HEK293 (cell line): ENCODE results near the gene ABTB2.

Experiments
- MEIS1 ChIP-seq: sonication (generic); formaldehyde crosslinking; IDR thresholded peaks from 2 replicates; pipeline ENCODE4 v1.8.1; 2022; ENCODE audit warnings: missing genetic modification reagents, mild to moderate bottlenecking, borderline replicate concordance
- OSR2 ChIP-seq: fragments of 450-650 bp; formaldehyde crosslinking; IDR thresholded peaks from 2 replicates; pipeline ENCODE4 v1.5.1; 2016; ENCODE audit warnings: missing biosample characterization, missing genetic modification characterization
- OVOL3 ChIP-seq: fragments of 450-650 bp; formaldehyde crosslinking; IDR thresholded peaks from 2 replicates; pipeline ENCODE4 v1.5.1; 2016; ENCODE audit warnings: missing biosample characterization, missing genetic modification characterization
- SP7 ChIP-seq: fragments of 450-650 bp; formaldehyde crosslinking; IDR thresholded peaks from 2 replicates; pipeline ENCODE4 v1.5.1; 2016; ENCODE audit warnings: missing biosample characterization, missing genetic modification characterization
- ZBTB20 ChIP-seq: fragments of 450-650 bp; formaldehyde crosslinking; IDR thresholded peaks from 2 replicates; pipeline ENCODE4 v1.5.1; 2016; ENCODE audit warnings: missing biosample characterization, missing genetic modification characterization
- ZNF174 ChIP-seq: fragments of 450-650 bp; formaldehyde crosslinking; IDR thresholded peaks from 2 replicates; pipeline ENCODE4 v1.5.0; 2017; ENCODE audit warnings: missing biosample characterization, mild to moderate bottlenecking, missing genetic modification characterization
- ZNF202 ChIP-seq: fragments of 450-650 bp; formaldehyde crosslinking; IDR thresholded peaks from 2 replicates; pipeline ENCODE4 v1.5.1; 2016; ENCODE audit warnings: missing biosample characterization, missing genetic modification characterization, borderline replicate concordance
- ZNF214 ChIP-seq: fragments of 450-650 bp; formaldehyde crosslinking; IDR thresholded peaks from 2 replicates; pipeline ENCODE4 v1.5.1; 2017; ENCODE audit warnings: missing biosample characterization, mild to moderate bottlenecking, missing genetic modification characterization, borderline replicate concordance
- ZNF354C ChIP-seq: fragments of 450-650 bp; formaldehyde crosslinking; IDR thresholded peaks from 2 replicates; pipeline ENCODE4 v1.5.1; 2016; ENCODE audit warnings: missing biosample characterization, missing genetic modification characterization, low read depth, borderline replicate concordance
- ZNF416 ChIP-seq: fragments of 450-650 bp; formaldehyde crosslinking; IDR thresholded peaks from 2 replicates; pipeline ENCODE4 v1.5.1; 2016; ENCODE audit warnings: missing biosample characterization, missing genetic modification characterization
- ZNF426 ChIP-seq: fragments of 450-650 bp; formaldehyde crosslinking; IDR thresholded peaks from 2 replicates; pipeline ENCODE4 v1.5.1; 2017; ENCODE audit warnings: missing biosample characterization, missing genetic modification characterization, mild to moderate bottlenecking, inconsistent platforms, moderate library complexity
- ZNF596 ChIP-seq: fragments of 450-650 bp; IDR thresholded peaks from 2 replicates; pipeline ENCODE4 v1.5.0; 2018; ENCODE audit warnings: missing biosample characterization, mild to moderate bottlenecking, missing genetic modification characterization, moderate library complexity
- ZNF600 ChIP-seq: fragments of 450-650 bp; formaldehyde crosslinking; IDR thresholded peaks from 2 replicates; pipeline ENCODE4 v1.5.1; 2016; ENCODE audit warnings: missing biosample characterization, missing genetic modification characterization
- ZNF76 ChIP-seq: fragments of 450-650 bp; formaldehyde crosslinking; IDR thresholded peaks from 2 replicates; pipeline ENCODE4; 2016; ENCODE audit warnings: low read depth, missing biosample characterization, missing genetic modification characterization, borderline replicate concordance
- ZNF830 ChIP-seq: fragments of 450-650 bp; IDR thresholded peaks from 2 replicates; pipeline ENCODE4 v1.5.0; 2018; ENCODE audit warnings: missing biosample characterization, missing genetic modification characterization, low read depth, mild to moderate bottlenecking, moderate library complexity
- ZSCAN16 ChIP-seq: fragments of 450-650 bp; formaldehyde crosslinking; IDR thresholded peaks from 2 replicates; pipeline ENCODE4 v1.5.1; 2016; ENCODE audit warnings: missing biosample characterization, missing genetic modification characterization
- TF ChIP-seq, protein P1 (sequence below): fragments of 450-650 bp; formaldehyde crosslinking; IDR thresholded peaks from 2 replicates; pipeline ENCODE4 v1.5.1; 2016; ENCODE audit warnings: missing biosample characterization, missing genetic modification characterization
- TF ChIP-seq, protein P2 (sequence below): sonication (generic); formaldehyde crosslinking; IDR thresholded peaks from 2 replicates; pipeline ENCODE4 v1.8.1; 2022; ENCODE audit warnings: mild to moderate bottlenecking, moderate library complexity, missing genetic modification reagents
- TF ChIP-seq, protein P3 (sequence below): fragments of 450-650 bp; formaldehyde crosslinking; IDR thresholded peaks from 2 replicates; pipeline ENCODE4 v1.5.1; 2016; ENCODE audit warnings: missing biosample characterization, missing genetic modification characterization
- TF ChIP-seq, protein P4 (sequence below): fragments of 450-650 bp; formaldehyde crosslinking; IDR thresholded peaks from 2 replicates; pipeline ENCODE4 v1.5.1; 2016; ENCODE audit warnings: missing biosample characterization, missing genetic modification characterization
- TF ChIP-seq, protein P5 (sequence below): fragments of 450-650 bp; formaldehyde crosslinking; IDR thresholded peaks from 2 replicates; pipeline ENCODE4 v1.5.1; 2016; ENCODE audit warnings: missing biosample characterization, missing genetic modification characterization
- TF ChIP-seq, protein P6 (sequence below): fragments of 450-650 bp; formaldehyde crosslinking; optimal IDR thresholded peaks from 2 replicates; pipeline ENCODE3; 2016; ENCODE audit warnings: missing biosample characterization, mild to moderate bottlenecking, missing genetic modification characterization
- TF ChIP-seq, protein P7 (sequence below): fragments of 450-650 bp; formaldehyde crosslinking; IDR thresholded peaks from 2 replicates; pipeline ENCODE4; 2016; ENCODE audit warnings: missing biosample characterization, missing genetic modification characterization
- TF ChIP-seq, protein P8 (sequence below): fragments of 450-650 bp; IDR thresholded peaks from 2 replicates; pipeline ENCODE4 v1.5.1; 2018; ENCODE audit warnings: missing biosample characterization, missing genetic modification characterization

ABTB2 gene

DNA sequence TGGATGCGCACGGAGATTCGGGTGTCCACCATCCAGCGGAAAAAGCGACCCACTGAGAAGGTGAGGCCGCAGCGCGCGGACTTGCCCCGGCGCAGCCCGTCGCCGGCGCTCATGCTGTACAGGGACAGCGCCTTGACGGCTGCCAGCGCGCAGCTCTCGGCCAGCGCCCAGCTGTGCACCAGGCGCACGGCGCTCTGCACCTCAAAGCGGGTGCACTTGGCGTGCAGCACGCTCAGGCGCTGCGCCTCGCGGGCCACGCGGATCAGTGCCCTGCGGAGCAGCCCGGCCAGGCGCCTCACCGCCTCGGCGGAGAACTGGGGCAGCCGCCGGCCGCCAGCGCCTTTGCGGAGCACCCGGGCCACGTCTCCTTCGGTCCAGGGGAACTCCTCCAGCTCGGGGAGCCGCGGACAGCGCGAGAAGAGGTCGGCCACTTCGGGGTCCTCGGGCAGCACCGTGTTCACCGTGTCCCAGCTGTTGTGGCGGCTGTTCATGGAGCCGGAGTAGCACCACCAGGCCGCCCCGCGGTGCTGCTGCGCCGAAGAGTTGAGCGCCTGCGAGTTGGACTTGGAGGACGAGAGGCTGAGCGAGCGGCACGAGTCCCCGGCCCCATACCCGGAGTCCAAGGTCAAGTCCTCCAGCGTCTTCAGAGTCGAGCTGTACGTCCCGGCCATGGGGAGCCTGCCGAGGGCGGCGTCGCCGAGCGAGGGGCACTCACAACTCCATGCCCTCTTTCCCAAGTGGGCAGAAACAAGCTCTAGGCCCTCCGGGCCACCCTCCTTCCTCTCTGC lies 703 bp downstream of the ABTB2 start (continued):
- TF ChIP-seq, protein P1, sequence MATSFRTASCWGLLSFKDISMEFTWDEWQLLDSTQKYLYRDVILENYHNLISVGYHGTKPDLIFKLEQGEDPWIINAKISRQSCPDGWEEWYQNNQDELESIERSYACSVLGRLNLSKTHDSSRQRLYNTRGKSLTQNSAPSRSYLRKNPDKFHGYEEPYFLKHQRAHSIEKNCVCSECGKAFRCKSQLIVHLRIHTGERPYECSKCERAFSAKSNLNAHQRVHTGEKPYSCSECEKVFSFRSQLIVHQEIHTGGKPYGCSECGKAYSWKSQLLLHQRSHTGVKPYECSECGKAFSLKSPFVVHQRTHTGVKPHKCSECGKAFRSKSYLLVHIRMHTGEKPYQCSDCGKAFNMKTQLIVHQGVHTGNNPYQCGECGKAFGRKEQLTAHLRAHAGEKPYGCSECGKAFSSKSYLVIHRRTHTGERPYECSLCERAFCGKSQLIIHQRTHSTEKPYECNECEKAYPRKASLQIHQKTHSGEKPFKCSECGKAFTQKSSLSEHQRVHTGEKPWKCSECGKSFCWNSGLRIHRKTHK (tag by site-specific recombination): no peak
- TF ChIP-seq ZNF416 (tag by site-specific recombination): no peak
- TF ChIP-seq, protein P2, sequence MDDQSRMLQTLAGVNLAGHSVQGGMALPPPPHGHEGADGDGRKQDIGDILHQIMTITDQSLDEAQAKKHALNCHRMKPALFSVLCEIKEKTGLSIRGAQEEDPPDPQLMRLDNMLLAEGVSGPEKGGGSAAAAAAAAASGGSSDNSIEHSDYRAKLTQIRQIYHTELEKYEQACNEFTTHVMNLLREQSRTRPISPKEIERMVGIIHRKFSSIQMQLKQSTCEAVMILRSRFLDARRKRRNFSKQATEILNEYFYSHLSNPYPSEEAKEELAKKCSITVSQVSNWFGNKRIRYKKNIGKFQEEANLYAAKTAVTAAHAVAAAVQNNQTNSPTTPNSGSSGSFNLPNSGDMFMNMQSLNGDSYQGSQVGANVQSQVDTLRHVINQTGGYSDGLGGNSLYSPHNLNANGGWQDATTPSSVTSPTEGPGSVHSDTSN (CRISPR knock-in tag): peak; percentile 57; the same call in 1 of the 2 replicates
- no peak for TF ChIP-seq ZNF202 (tag by site-specific recombination)
- TF ChIP-seq, protein P3, sequence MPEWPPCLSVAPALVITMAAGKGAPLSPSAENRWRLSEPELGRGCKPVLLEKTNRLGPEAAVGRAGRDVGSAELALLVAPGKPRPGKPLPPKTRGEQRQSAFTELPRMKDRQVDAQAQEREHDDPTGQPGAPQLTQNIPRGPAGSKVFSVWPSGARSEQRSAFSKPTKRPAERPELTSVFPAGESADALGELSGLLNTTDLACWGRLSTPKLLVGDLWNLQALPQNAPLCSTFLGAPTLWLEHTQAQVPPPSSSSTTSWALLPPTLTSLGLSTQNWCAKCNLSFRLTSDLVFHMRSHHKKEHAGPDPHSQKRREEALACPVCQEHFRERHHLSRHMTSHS (tag by site-specific recombination): no peak
- TF ChIP-seq, protein P4, sequence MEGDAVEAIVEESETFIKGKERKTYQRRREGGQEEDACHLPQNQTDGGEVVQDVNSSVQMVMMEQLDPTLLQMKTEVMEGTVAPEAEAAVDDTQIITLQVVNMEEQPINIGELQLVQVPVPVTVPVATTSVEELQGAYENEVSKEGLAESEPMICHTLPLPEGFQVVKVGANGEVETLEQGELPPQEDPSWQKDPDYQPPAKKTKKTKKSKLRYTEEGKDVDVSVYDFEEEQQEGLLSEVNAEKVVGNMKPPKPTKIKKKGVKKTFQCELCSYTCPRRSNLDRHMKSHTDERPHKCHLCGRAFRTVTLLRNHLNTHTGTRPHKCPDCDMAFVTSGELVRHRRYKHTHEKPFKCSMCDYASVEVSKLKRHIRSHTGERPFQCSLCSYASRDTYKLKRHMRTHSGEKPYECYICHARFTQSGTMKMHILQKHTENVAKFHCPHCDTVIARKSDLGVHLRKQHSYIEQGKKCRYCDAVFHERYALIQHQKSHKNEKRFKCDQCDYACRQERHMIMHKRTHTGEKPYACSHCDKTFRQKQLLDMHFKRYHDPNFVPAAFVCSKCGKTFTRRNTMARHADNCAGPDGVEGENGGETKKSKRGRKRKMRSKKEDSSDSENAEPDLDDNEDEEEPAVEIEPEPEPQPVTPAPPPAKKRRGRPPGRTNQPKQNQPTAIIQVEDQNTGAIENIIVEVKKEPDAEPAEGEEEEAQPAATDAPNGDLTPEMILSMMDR (tag by site-specific recombination): no peak; the same call in 1 of the 2 replicates
- TF ChIP-seq, protein P5, sequence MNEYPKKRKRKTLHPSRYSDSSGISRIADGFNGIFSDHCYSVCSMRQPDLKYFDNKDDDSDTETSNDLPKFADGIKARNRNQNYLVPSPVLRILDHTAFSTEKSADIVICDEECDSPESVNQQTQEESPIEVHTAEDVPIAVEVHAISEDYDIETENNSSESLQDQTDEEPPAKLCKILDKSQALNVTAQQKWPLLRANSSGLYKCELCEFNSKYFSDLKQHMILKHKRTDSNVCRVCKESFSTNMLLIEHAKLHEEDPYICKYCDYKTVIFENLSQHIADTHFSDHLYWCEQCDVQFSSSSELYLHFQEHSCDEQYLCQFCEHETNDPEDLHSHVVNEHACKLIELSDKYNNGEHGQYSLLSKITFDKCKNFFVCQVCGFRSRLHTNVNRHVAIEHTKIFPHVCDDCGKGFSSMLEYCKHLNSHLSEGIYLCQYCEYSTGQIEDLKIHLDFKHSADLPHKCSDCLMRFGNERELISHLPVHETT (tag by site-specific recombination): no peak
- no peak for TF ChIP-seq OVOL3 (tag by site-specific recombination)
- TF ChIP-seq MEIS1 (CRISPR knock-in tag): no peak
- TF ChIP-seq ZNF214: no peak
- TF ChIP-seq ZNF354C (tag by site-specific recombination): no peak
- TF ChIP-seq ZNF174 (tag by site-specific recombination): no peak
- TF ChIP-seq ZNF600 (tag by site-specific recombination): peak; percentile 76; the same call in 1 of the 2 replicates
- no peak for TF ChIP-seq ZNF596 (tag by site-specific recombination)
- no peak for TF ChIP-seq ZNF76 (tag by site-specific recombination)
- TF ChIP-seq ZBTB20 (tag by site-specific recombination): peak; percentile 39
- TF ChIP-seq ZSCAN16 (tag by site-specific recombination): no peak
- TF ChIP-seq ZNF830 (tag by site-specific recombination): no peak
- no peak for TF ChIP-seq ZNF426 (tag by site-specific recombination)
- TF ChIP-seq SP7 (tag by site-specific recombination): no peak
- no peak for TF ChIP-seq OSR2 (tag by site-specific recombination)
- TF ChIP-seq, protein P6, sequence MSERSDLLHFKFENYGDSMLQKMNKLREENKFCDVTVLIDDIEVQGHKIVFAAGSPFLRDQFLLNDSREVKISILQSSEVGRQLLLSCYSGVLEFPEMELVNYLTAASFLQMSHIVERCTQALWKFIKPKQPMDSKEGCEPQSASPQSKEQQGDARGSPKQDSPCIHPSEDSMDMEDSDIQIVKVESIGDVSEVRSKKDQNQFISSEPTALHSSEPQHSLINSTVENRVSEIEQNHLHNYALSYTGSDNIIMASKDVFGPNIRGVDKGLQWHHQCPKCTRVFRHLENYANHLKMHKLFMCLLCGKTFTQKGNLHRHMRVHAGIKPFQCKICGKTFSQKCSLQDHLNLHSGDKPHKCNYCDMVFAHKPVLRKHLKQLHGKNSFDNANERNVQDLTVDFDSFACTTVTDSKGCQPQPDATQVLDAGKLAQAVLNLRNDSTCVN: peak; percentile 91
- TF ChIP-seq, protein P7, sequence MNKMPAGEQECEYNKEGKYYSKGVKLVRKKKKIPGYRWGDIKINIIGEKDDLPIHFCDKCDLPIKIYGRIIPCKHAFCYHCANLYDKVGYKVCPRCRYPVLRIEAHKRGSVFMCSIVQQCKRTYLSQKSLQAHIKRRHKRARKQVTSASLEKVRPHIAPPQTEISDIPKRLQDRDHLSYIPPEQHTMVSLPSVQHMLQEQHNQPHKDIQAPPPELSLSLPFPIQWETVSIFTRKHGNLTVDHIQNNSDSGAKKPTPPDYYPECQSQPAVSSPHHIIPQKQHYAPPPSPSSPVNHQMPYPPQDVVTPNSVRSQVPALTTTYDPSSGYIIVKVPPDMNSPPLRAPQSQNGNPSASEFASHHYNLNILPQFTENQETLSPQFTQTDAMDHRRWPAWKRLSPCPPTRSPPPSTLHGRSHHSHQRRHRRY (tag by site-specific recombination): no peak
- TF ChIP-seq, protein P8, sequence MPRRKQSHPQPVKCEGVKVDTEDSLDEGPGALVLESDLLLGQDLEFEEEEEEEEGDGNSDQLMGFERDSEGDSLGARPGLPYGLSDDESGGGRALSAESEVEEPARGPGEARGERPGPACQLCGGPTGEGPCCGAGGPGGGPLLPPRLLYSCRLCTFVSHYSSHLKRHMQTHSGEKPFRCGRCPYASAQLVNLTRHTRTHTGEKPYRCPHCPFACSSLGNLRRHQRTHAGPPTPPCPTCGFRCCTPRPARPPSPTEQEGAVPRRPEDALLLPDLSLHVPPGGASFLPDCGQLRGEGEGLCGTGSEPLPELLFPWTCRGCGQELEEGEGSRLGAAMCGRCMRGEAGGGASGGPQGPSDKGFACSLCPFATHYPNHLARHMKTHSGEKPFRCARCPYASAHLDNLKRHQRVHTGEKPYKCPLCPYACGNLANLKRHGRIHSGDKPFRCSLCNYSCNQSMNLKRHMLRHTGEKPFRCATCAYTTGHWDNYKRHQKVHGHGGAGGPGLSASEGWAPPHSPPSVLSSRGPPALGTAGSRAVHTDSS: no peak
